Stimulated activated CD4-positive, alpha-beta T cell treated with anti-CD3 and anti-CD28 coated beads, Interleukin-1b, Interleukin-23, amount 100 ng/mL, for 24 hours (primary cell): Measurements from ENCODE around the gene ANO8.

Source experiments
- DNase-seq, 4 experiments: peaks; one replicate each; pipeline ENCODE4 v3.0.0-alpha.2; 2020; ENCODE audit warnings: low read depth in 4 of 4, low spot score in 1 of 4

Gene ANO8

GRCh38 chr19:17347877-17348276, 13.2 kb upstream of the ANO8 start:
- DNase-seq: no peak

- DNase-seq: no peak
Measured at GRCh38 chr19:17347361-17347760, 12.7 kb upstream of the ANO8 start.

GRCh38 chr19:17346109-17346671, 11.5 kb upstream of the ANO8 start:
- DNase-seq: peak; percentile 50 to 77 (median 67)

- DNase-seq: no peak
Measured at GRCh38 chr19:17341845-17342244, 7.2 kb upstream of the ANO8 start.

- DNase-seq: no peak
Measured at GRCh38 chr19:17341386-17341785, 6.7 kb upstream of the ANO8 start.

GRCh38 chr19:17340871-17341357, 6.3 kb upstream of the ANO8 start:
- DNase-seq: no peak

GRCh38 chr19:17340302-17340870, 5.7 kb upstream of the ANO8 start:
- DNase-seq: no peak

GRCh38 chr19:17339088-17339741, 4.6 kb upstream of the ANO8 start:
- DNase-seq: peak in 1 of 4 experiments; percentile 60

- DNase-seq: no peak
Measured at GRCh38 chr19:17338433-17339078, 3.9 kb upstream of the ANO8 start.

GRCh38 chr19:17337675-17338432, 3.2 kb upstream of the ANO8 start:
- no peak for DNase-seq

GRCh38 chr19:17336872-17337674, 2.4 kb upstream of the ANO8 start, which contains the start of gene GTPBP3:
Gene GTPBP3, plus strand, starts transcription at chr19:17337553. Its CDS starts 59 bp downstream, at chr19:17337612.
- DNase-seq: peak; percentile 78 to 96 (median 92)

GRCh38 chr19:17335575-17335974, 920 bp upstream of the ANO8 start:
- DNase-seq: no peak

- DNase-seq: peak; percentile 48 to 73 (median 59)
Measured at GRCh38 chr19:17333611-17334413, 843 bp downstream of the ANO8 start.

- no peak for DNase-seq
Measured at GRCh38 chr19:17332677-17333581, 1.7 kb downstream of the ANO8 start.

- DNase-seq: no peak
Measured at GRCh38 chr19:17332360-17332676, 2.3 kb downstream of the ANO8 start.

- DNase-seq: no peak
Measured at GRCh38 chr19:17331045-17331558, 3.6 kb downstream of the ANO8 start.

GRCh38 chr19:17330262-17331044, 4.2 kb downstream of the ANO8 start:
- DNase-seq: no peak
